ENCODE measurements around the gene HSPB1. TPM values are rescaled to one million over a fixed set of nuclear protein-coding genes. Genes with fewer than 3 reads are reported as not detected.
A peak's percentile ranks its signal among the peaks of the same experiment; 100 is the strongest.

HSPB1 gene
- total and polyA plus RNA-seq, 3 donors from 2014 or later = 190 to 245 (median 216) TPM

DNA sequence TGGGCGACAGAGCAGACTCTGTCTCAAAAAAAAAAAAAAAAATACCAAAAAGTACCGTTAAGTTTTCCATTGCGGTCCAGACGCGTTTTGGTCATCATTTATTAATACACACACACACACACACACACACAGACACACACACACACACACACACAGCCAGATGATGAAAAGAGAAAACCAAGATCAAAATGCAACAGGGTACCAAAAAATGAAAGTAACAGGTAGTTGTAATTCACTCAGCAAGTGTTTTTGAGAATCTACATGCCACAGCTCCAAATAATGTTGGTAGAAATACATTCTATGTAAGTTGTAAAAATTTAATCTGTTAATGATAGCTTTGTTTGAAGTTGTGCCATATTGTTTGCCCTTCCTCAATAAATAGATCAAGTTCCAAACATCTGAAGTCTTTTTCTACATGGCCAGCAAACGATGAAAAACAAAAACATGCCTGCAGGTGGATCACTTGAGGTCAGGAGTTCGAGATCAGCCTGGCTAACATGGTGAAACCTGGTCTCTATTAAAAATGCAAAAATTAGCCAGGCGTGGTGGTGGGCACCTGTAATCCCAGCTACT lies 46.9 kb downstream of the HSPB1 start:
- TF ChIP-seq POLR2A (IDR thresholded peaks at IDR 0.05) = no peak
- TF ChIP-seq, protein P1, sequence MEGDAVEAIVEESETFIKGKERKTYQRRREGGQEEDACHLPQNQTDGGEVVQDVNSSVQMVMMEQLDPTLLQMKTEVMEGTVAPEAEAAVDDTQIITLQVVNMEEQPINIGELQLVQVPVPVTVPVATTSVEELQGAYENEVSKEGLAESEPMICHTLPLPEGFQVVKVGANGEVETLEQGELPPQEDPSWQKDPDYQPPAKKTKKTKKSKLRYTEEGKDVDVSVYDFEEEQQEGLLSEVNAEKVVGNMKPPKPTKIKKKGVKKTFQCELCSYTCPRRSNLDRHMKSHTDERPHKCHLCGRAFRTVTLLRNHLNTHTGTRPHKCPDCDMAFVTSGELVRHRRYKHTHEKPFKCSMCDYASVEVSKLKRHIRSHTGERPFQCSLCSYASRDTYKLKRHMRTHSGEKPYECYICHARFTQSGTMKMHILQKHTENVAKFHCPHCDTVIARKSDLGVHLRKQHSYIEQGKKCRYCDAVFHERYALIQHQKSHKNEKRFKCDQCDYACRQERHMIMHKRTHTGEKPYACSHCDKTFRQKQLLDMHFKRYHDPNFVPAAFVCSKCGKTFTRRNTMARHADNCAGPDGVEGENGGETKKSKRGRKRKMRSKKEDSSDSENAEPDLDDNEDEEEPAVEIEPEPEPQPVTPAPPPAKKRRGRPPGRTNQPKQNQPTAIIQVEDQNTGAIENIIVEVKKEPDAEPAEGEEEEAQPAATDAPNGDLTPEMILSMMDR (IDR thresholded peaks at IDR 0.05) = no peak
- intact Hi-C loops (cut with DNase I; ENCODE audit: low total_unique reads) = no loop called here
- H3K4me3 ChIP-seq = no peak overlapping the region
- H3K4me1 ChIP-seq = peaks cover 15% of the 10 kb centered on the region
- no peaks in the 10 kb centered on the region for H3K36me3 ChIP-seq (ENCODE audit: low read depth, missing control alignments)
- no peaks in the 10 kb centered on the region for H3K27me3 ChIP-seq
- no peak for DNase-seq
- H3K27ac ChIP-seq = no peak overlapping the region
- 87 to 89% methylated on average over 8 of the region's 8 CpGs for WGBS, 2 donors
- no peaks in the 10 kb centered on the region for H3K9me3 ChIP-seq

DNA sequence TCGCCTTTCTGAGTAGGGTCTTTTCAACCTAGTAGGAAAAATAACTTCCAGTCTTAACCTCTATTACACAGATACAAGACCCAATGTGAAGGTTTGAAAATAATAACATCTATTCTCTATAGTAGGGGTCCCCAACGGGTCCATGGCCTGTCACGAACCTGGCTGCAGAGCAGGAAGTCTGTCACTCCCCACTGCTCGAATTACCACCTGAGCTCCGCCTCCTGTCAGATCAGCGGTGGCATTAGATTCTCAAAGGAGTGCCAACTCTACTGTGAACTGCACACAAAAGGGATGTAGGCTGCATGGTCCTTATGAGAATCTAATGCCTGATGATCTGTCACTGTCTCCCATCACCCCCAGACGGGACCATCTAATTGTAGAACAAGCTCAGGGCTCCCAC lies 48.9 kb downstream of the HSPB1 start:
- H3K36me3 ChIP-seq (ENCODE audit: low read depth, missing control alignments) = no peaks in the 10 kb centered on the region

DNA sequence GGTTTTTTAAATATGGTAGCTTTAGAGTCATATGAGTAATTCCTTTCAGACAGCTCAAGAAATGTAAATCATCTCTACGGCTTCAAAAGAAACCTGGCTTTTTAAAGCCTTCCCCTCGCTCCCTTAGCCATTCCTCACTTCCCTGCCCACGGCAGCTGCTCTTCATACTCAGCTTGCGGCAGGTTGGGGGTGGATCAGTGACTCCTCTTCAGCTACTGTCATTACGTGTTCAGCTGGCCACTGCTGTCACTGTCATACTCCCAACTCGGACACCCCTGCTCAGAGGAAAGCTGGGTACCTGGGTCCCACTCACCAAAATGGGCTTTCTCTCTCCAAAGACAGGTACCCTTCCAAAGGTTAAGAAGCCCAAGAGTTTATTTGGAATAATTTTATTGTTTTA lies 49.7 kb downstream of the HSPB1 start:
- intact Hi-C loops (cut with DNase I; ENCODE audit: low total_unique reads) = no loop called here

More for the DNA sequence above, 48.9 kb downstream of the HSPB1 start:
- no peak for TF ChIP-seq POLR2A (IDR thresholded peaks at IDR 0.05)
- TF ChIP-seq, protein P1 (IDR thresholded peaks at IDR 0.05) = no peak
- Histone ChIP-seq H3K4me1 (peaks cover 21% of the 10 kb centered on the region), H3K9me3 (no peaks in the 10 kb centered on the region), H3K27me3 (no peaks in the 10 kb centered on the region), H3K27ac (no peak overlapping the region), H3K4me3 (no peak overlapping the region)
- intact Hi-C loops (cut with DNase I; ENCODE audit: low total_unique reads) = no loop called here
- DNase-seq = no peak
- 90 to 91% methylated on average over 7 of the region's 7 CpGs for WGBS, 2 donors

DNA sequence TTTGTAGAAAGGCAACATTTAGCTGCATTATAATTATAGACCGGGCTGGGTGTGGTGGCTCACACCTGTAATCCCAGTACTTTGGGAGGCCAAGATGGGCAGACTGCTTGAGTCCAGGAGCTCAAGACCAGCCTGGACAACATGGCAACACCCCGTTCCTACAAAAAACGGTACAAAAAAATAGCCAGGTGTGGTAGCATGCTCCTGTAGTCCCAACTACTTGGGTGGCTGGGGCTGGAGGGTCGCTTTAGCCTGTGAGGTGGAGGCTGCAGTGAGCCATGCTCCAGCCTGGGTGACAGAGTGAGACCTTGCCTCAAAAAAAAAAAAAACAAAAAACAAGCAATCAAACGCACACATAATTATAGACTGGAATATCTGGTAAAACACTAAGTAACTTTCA lies 51.3 kb downstream of the HSPB1 start:
- H3K4me1 ChIP-seq = peaks cover 29% of the 10 kb centered on the region
- intact Hi-C loops (cut with DNase I; ENCODE audit: low total_unique reads) = no loop called here
- TF ChIP-seq, protein P1 (IDR thresholded peaks at IDR 0.05) = no peak
- TF ChIP-seq POLR2A (IDR thresholded peaks at IDR 0.05) = no peak
- 76 to 79% methylated on average over 5 of the region's 5 CpGs for WGBS, 2 donors
- H3K27ac ChIP-seq = peak overlapping the region in 1 of 2 donors; percentile 77
- DNase-seq = no peak
- no peaks in the 10 kb centered on the region for H3K9me3 ChIP-seq
- no peaks in the 10 kb centered on the region for H3K27me3 ChIP-seq
- no peaks in the 10 kb centered on the region for H3K36me3 ChIP-seq (ENCODE audit: low read depth, missing control alignments)
- no peak overlapping the region for H3K4me3 ChIP-seq

More for the DNA sequence above, 49.7 kb downstream of the HSPB1 start:
- no peak for TF ChIP-seq POLR2A (IDR thresholded peaks at IDR 0.05)
- TF ChIP-seq, protein P1 (IDR thresholded peaks at IDR 0.05) = no peak
- WGBS, 2 donors = 55 to 78% methylated on average over 6 of the region's 6 CpGs
- Histone ChIP-seq H3K27me3 (no peaks in the 10 kb centered on the region), H3K4me1 (peaks cover 29% of the 10 kb centered on the region), H3K27ac (peak overlapping the region in 1 of 2 donors; percentile 36), H3K9me3 (no peaks in the 10 kb centered on the region), H3K36me3 (ENCODE audit: low read depth, missing control alignments) (no peaks in the 10 kb centered on the region), H3K4me3 (no peak overlapping the region)
- no peak for DNase-seq

Other genes with a start within 250 kb of the HSPB1 start
- 1 to 10 TPM; 7.8 to 8.4 TPM for gene SRRM3, start 100.8 kb upstream of the HSPB1 start, total RNA-seq
- 8.3 TPM for gene SRRM3, start 100.8 kb upstream of the HSPB1 start, polyA plus RNA-seq (ENCODE audit: insufficient read depth, low read depth, low replicate concordance)
- 10 to 100 TPM; 78.4 to 80.2 TPM for gene YWHAG, start 56.3 kb downstream of the HSPB1 start, total RNA-seq
- 67.4 TPM for gene YWHAG, start 56.3 kb downstream of the HSPB1 start, polyA plus RNA-seq (ENCODE audit: insufficient read depth, low read depth, low replicate concordance)
- gene SSC4D, start 107.0 kb downstream of the HSPB1 start, total RNA-seq = 1 to 10 TPM; 1.8 to 2.3 TPM
- 2.8 TPM for gene SSC4D, start 107.0 kb downstream of the HSPB1 start, polyA plus RNA-seq (ENCODE audit: insufficient read depth, low read depth, low replicate concordance)
- 1 to 10 TPM; 1.7 to 3.5 TPM for gene ZP3, start 122.3 kb downstream of the HSPB1 start, total RNA-seq
- 2.0 TPM for gene ZP3, start 122.3 kb downstream of the HSPB1 start, polyA plus RNA-seq (ENCODE audit: insufficient read depth, low read depth, low replicate concordance)
- 100 to 1,000 TPM; 200 to 239 TPM for gene DTX2, start 159.0 kb downstream of the HSPB1 start, total RNA-seq
- 65.1 TPM for gene DTX2, start 159.0 kb downstream of the HSPB1 start, polyA plus RNA-seq (ENCODE audit: insufficient read depth, low read depth, low replicate concordance)
- gene UPK3B, start 207.9 kb downstream of the HSPB1 start, total RNA-seq = 10 to 100 TPM; 19.1 to 27.1 TPM
- 66.8 TPM for gene UPK3B, start 207.9 kb downstream of the HSPB1 start, polyA plus RNA-seq (ENCODE audit: insufficient read depth, low read depth, low replicate concordance)
- gene SPDYE16, start 240.6 kb downstream of the HSPB1 start, total RNA-seq = 1 to 10 TPM in 1 of 2 donors, under 1 TPM in 1; 0.68 to 1.3 TPM
- 4.1 TPM for gene SPDYE16, start 240.6 kb downstream of the HSPB1 start, polyA plus RNA-seq (ENCODE audit: insufficient read depth, low read depth, low replicate concordance)